Astrocyte of the cerebellum (primary cell): ENCODE data around the gene PNPLA7.
A peak's percentile ranks its signal among the peaks of the same experiment; 100 is the strongest.

Experiments
- DNase-seq: peaks from one replicate; pipeline ENCODE4 v3.0.0-alpha.2; 2011; ENCODE audit warnings: low read depth
- H3K4me3 ChIP-seq: 2 replicates; pipeline ENCODE4 v1.5.1; 2011; ENCODE audit warnings: mild to moderate bottlenecking, low read depth, low read length, moderate library complexity
- in situ Hi-C: cut with HindIII; loops from 2 replicates; pipeline ENCODE4 v1.10.0; 2017; ENCODE audit warnings: low sequenced_read_pairs
- TF ChIP-seq, protein P1 (sequence below): IDR thresholded peaks from 2 replicates; pipeline ENCODE4 v1.5.1; 2012; ENCODE audit warnings: low read length, low read depth, moderate library complexity, mild to moderate bottlenecking; ENCODE audit errors: missing control alignments

The PNPLA7 gene

DNA sequence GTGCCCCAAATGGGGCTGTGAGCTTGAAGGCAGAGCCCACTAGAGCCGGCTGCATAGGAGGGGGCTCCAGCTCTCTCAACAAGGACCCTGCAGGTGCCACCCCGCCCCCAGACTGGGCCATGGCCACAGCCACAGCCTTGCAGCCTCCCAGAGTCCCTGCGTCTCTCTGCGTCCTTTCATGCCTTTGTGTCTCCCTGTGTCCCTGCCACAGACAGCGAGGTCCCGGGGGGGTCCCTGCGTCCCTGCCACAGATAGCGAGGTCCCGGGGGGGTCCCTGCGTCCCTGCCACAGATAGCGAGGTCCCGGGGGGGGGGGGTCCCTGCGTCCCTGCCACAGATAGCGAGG is 120.7 kb downstream of the PNPLA7 start:
- TF ChIP-seq, protein P1, sequence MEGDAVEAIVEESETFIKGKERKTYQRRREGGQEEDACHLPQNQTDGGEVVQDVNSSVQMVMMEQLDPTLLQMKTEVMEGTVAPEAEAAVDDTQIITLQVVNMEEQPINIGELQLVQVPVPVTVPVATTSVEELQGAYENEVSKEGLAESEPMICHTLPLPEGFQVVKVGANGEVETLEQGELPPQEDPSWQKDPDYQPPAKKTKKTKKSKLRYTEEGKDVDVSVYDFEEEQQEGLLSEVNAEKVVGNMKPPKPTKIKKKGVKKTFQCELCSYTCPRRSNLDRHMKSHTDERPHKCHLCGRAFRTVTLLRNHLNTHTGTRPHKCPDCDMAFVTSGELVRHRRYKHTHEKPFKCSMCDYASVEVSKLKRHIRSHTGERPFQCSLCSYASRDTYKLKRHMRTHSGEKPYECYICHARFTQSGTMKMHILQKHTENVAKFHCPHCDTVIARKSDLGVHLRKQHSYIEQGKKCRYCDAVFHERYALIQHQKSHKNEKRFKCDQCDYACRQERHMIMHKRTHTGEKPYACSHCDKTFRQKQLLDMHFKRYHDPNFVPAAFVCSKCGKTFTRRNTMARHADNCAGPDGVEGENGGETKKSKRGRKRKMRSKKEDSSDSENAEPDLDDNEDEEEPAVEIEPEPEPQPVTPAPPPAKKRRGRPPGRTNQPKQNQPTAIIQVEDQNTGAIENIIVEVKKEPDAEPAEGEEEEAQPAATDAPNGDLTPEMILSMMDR: no peak
- no peak overlapping the region for H3K4me3 ChIP-seq
- DNase-seq: no peak
- in situ Hi-C loops: no loop called here

DNA sequence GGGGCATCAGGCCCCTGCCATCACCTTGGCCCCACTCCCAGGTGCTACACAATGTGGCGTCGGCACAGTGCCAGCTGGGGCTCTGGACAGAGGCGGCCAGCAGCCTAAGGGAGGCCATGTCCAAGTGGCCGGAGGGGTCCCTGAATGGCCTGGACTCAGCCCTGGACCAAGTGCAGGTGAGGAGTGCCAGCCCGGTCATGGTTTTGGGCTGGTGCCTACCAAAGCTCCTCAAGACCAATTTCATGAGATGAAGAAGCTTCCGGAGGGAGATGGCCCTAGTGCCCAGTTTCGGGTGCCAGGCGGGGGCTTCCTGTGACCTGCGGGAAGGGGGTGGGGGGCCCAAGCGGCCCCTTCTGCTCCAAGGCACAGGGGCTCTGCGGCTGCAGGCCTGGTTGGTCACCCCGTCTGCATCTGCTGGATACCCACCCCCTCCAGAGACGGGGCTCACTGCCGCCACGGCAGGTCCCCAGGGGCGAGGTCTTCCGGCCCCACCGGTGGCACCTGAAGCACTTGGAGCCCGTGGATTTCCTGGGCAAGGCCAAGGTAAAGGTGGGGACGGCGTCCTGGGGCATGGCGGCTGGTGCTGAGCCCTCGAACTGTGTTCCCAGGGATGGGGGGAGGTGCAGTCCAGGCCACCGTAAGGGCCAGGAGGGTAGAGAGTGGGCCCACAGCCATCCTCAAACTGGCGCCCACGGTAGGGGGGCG is 121.2 kb downstream of the PNPLA7 start:
- in situ Hi-C loops: no loop called here
- no peak for DNase-seq
- TF ChIP-seq, protein P1: no peak
- no peak overlapping the region for H3K4me3 ChIP-seq

DNA sequence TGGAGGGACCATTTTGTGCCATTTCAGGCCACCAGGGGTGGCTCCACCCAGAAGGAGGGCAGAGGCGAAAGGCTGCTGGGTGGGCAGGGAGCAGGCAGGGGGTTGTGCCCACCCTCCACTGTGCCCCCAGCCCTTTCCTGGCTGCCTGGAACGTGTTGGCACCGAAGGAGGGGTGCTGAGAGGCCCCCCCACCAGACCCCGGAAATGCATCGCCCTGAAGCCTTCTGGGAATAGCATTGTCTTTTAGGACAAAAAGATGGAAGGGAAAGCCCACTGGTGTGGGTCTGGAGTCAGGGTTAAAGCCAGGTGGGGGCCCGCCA is 121.9 kb downstream of the PNPLA7 start:
- in situ Hi-C loops: no loop called here
- DNase-seq: no peak
- TF ChIP-seq, protein P1: no peak
- no peak overlapping the region for H3K4me3 ChIP-seq

DNA sequence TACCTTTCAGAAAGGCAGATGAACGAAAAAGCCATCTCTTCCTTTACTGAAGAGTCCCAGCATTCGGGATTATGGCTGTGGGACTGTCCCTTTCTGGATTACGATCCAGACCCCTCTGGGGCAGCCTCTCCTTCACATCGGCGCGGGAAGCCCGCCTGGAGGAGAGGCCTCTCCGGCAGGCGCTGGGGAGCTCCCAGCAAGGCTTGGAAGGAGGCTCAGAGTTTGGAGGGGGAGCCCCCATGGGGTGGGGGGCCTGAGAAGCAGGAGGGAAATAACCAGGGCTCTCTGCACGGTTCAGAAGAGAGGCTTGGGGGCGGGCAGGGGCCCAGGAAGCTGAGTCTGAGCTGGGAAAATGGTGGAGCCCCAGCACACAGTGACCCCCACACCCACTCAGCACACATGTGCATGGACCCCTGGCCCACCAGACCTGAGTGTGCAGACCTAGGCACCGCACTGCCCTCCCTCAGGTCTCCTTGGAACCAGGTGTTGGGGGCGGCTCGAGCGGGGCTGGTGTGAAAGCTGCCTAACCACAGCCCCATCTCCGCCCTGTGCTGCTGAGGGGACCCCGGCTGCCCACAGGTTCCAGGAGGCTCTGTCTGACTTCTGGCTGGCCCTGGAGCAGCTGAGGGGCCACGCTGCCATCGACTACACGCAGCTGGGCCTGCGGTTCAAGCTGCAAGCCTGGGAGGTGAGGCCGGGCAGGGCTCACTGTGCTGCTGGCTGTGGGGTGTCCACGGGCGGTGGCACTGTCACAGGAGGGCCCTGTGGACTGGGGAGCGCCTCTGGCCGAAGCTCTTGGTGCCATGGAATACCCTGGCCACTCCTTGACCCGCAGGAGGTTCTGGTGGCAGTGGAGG is 122.5 kb downstream of the PNPLA7 start:
- TF ChIP-seq, protein P1: no peak
- DNase-seq: no peak
- H3K4me3 ChIP-seq: no peak overlapping the region
- in situ Hi-C loops: no loop called here

DNA sequence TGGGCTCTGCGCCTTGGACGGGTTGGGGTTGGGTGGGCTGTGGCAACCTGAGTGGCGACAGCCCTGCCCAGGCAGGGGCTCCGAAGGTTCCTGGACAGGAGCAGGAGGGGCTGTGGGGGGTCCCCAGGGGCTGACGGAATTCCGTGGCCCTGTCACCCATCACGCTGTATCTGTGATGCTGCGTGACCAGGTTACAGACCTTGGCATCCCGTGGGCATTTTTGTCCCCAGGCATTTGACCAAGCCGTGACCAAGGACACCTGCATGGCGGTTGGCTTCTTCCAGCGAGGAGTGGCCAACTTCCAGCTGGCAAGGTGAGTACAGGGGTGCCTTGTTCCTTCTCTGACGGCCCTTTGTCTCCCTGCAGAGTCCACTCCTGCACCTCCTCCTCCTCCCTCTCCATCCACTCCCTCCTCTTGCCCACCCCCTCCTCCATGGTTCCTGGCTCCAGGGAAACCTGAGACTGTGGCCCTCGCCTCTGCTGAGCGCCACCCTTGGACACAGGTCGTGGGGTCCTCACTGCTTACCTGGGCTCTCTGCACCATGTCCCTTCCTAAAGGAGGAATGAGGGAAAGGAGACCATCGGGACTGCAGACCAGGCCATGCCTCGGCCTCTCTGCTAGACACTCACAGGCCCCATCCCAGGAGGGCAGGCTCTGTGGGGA is 124.1 kb downstream of the PNPLA7 start:
- in situ Hi-C loops: no loop called here
- DNase-seq: no peak
- TF ChIP-seq, protein P1: no peak
- no peak overlapping the region for H3K4me3 ChIP-seq

DNA sequence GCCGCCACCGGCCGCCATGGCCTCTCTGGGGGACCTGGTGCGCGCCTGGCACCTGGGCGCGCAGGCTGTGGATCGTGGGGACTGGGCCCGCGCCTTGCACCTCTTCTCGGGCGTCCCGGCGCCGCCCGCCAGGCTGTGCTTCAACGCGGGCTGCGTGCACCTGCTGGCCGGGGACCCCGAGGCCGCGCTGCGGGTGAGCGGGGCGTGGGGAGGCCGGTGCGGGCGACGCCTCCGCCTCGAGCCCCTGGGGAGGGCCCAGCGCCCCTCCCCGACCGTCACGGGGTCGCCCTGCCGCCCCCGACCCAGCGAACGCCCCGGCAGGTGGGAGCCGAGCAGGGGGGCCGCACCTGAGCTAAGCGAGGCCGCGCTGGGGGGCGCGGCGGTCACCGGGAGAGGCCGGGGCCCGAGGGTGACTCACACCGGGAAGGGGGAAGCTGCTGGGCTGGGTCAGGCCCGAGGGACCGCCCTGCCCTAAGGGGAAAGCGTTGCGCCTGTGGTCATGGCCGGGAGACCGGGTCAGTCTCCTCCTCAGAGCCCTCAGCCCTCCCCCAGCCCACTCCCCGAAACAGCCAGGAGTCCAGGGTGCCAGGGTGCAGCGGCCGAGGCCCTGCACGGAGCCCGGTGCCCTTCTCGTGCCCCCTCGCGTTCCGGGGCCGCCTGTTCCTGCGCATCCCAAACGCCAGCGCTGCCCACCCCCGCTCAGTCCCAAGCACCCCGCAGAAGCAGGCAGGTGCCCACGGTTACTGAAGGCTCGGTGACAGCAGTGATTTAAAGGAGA is 126.5 kb downstream of the PNPLA7 start:
- in situ Hi-C loops: no loop called here
- TF ChIP-seq, protein P1: no peak
- DNase-seq: no peak
- H3K4me3 ChIP-seq: peak overlapping the region; percentile 27
